Panc1 (cell line): ENCODE results near the gene ACACB. TPM values are rescaled to one million over a fixed set of nuclear protein-coding genes. Genes with fewer than 3 reads are reported as not detected.

Source experiments
- ATAC-seq: fragments of 200-7000 bp; cut with Tn5 transposase; 2 replicates; pipeline ENCODE4 v1.9.1; 2020; ENCODE audit warnings: mild to moderate bottlenecking, moderate library complexity
- BruUV-seq: library from RNA; stranded (reverse); fragments of 400-500 nt; replicated peaks from 2 replicates; lab custom pipeline; 2021; lab: Mats Ljungman, UMichigan
- CTCF ChIA-PET: fragments of 300-600 bp; sonication (Branson Sonifier 250); formaldehyde crosslinking; loops from one replicate; lab custom pipeline; 2022; ENCODE audit warnings: antibody characterized with exemption; lab: Charles Lee
- POLR2A ChIA-PET: fragments of 300-600 bp; sonication (Branson Sonifier 250); formaldehyde crosslinking; loops from one replicate; lab custom pipeline; 2022; ENCODE audit warnings: antibody characterized with exemption; lab: Charles Lee
- DNase-seq: peaks from one replicate; pipeline ENCODE4 v3.0.0-alpha.2; 2010; ENCODE audit warnings: low read depth, low spot score
- H3K27ac ChIP-seq: 2 replicates; pipeline ENCODE4 v1.5.1; 2011; ENCODE audit warnings: mild to moderate bottlenecking, low read length, inconsistent platforms
- H3K27me3 ChIP-seq: fragments of 200-500 bp; sonication (Bioruptor generic); 2 replicates; pipeline ENCODE4 v1.6.0; 2014; ENCODE audit warnings: low read length, inconsistent platforms; ENCODE audit not compliant: control insufficient read depth, insufficient read depth
- H3K36me3 ChIP-seq: fragments of 200-500 bp; sonication (Bioruptor generic); 2 replicates; pipeline ENCODE4 v1.5.1; 2014; ENCODE audit warnings: inconsistent platforms, mild to moderate bottlenecking, low read length, moderate library complexity; ENCODE audit not compliant: control insufficient read depth, insufficient read depth
- H3K4me1 ChIP-seq: 2 replicates; pipeline ENCODE4 v1.5.1; 2011; ENCODE audit warnings: inconsistent platforms, mild to moderate bottlenecking, low read length, moderate library complexity; ENCODE audit not compliant: control insufficient read depth, insufficient read depth
- H3K4me3 ChIP-seq, 2 experiments: 2 replicates each; pipeline ENCODE4 v1.5.1; 2011 to 2012; ENCODE audit warnings: low read depth in 2 of 2, low read length in 2 of 2, mild to moderate bottlenecking in 2 of 2, inconsistent platforms in 1 of 2, moderate library complexity in 1 of 2
- H3K9me3 ChIP-seq: fragments of 200-500 bp; sonication (Bioruptor generic); 2 replicates; pipeline ENCODE4 v1.5.1; 2014; ENCODE audit warnings: low read depth, mild to moderate bottlenecking, inconsistent platforms, low read length, moderate library complexity; ENCODE audit not compliant: control insufficient read depth, insufficient read depth
- CTCF ChIP-seq: fragments of 450-650 bp; IDR thresholded peaks from 2 replicates; pipeline ENCODE4 v1.5.1; 2017; ENCODE audit warnings: mild to moderate bottlenecking
- POLR2AphosphoS5 ChIP-seq: IDR thresholded peaks from 2 replicates; pipeline ENCODE4 v1.6.1; 2012; ENCODE audit warnings: mild to moderate bottlenecking, low read depth, low read length, moderate library complexity
- REST ChIP-seq, 2 experiments: IDR thresholded peaks; 2 replicates each; pipeline ENCODE4 v1.6.1; 2011 to 2012; ENCODE audit warnings: low read depth in 2 of 2, control low read depth in 1 of 2, low read length in 1 of 2, mild to moderate bottlenecking in 1 of 2, moderate library complexity in 1 of 2; ENCODE audit not compliant: insufficient read depth in 1 of 2
- SIN3A ChIP-seq: IDR thresholded peaks from 2 replicates; pipeline ENCODE4 v1.6.1; 2012; ENCODE audit warnings: low read depth, mild to moderate bottlenecking, low read length, moderate library complexity, borderline replicate concordance; ENCODE audit not compliant: insufficient read depth
- TCF7L2 ChIP-seq: IDR thresholded peaks from 2 replicates; pipeline ENCODE4 v1.6.1; 2011; ENCODE audit warnings: mild to moderate bottlenecking, low read depth, low read length, inconsistent platforms
- in situ Hi-C: cut with HindIII; loops from 2 replicates; pipeline ENCODE4 v1.10.0; 2016; ENCODE audit warnings: low sequenced_read_pairs, low pct_unique_long_range_greater_than_20kb
- intact Hi-C: fragments of 100-400 bp; cut with micrococcal nuclease; formaldehyde crosslinking; loops from one replicate; pipeline ENCODE4 v1.10.0; 2022; ENCODE audit not compliant: unreplicated experiment
- total RNA-seq: library from RNA; stranded (reverse); gene quantifications from one replicate; pipeline ENCODE4 v1.2.1, GENCODE V29; 2021; ENCODE audit not compliant: unreplicated experiment

ACACB gene
- total RNA-seq, 1 experiment from 2014 or later = 12.3 TPM

- in situ Hi-C loops = no loop called here
- Histone ChIP-seq H3K27ac (no peak overlapping the region), H3K27me3 (no peaks in the 10 kb centered on the region), H3K9me3 (no peaks in the 10 kb centered on the region), H3K36me3 (no peaks in the 10 kb centered on the region), H3K4me3 (no peak overlapping the region), H3K4me1 (no peaks in the 10 kb centered on the region)
- BruUV-seq = no TSS peak
- ChIA-PET POLR2A (no interaction called here), CTCF (no interaction called here)
- TF ChIP-seq POLR2AphosphoS5 = no peak
- TF ChIP-seq SIN3A = no peak
- TF ChIP-seq TCF7L2 = no peak
- no peak for TF ChIP-seq CTCF
- no peak for TF ChIP-seq REST (IDR thresholded peaks at IDR 0.05; ENCODE audit: insufficient read depth in 1 of 2, low read depth in 2 of 2, low read length in 1 of 2)
- no peak for DNase-seq
- no peak for ATAC-seq
- intact Hi-C loops = no loop called here
These were observed 69.1 kb downstream of the ACACB start for GRCh38 chr12:109185441-109185840.

GRCh38 chr12:109186993-109187653 lies 70.7 kb downstream of the ACACB start:
- in situ Hi-C loops = no loop called here
- Histone ChIP-seq H3K4me3 (no peak overlapping the region), H3K36me3 (no peaks in the 10 kb centered on the region), H3K4me1 (no peaks in the 10 kb centered on the region), H3K27me3 (no peaks in the 10 kb centered on the region), H3K9me3 (no peaks in the 10 kb centered on the region), H3K27ac (no peak overlapping the region)
- ChIA-PET CTCF (no interaction called here), POLR2A (no interaction called here)
- intact Hi-C loops = no loop called here
- no peak for TF ChIP-seq REST (IDR thresholded peaks at IDR 0.05; ENCODE audit: insufficient read depth in 1 of 2, low read depth in 2 of 2, low read length in 1 of 2)
- ATAC-seq = no peak
- BruUV-seq = no TSS peak
- DNase-seq = no peak
